NCI-H1105 treated with DMSO at 0.1 percent for 48 hours (cell line): ENCODE measurements around the gene NUPR2.
"Not testable (repeated sequence)": the region's sequence is repeated elsewhere in the genome, so short reads cannot be mapped to it uniquely, and the experiment has no call there.

Experiments used
- DNase-seq: peaks from one replicate; lab custom pipeline; 2025; lab: John Stamatoyannopoulos, UW

Gene NUPR2, protein sequence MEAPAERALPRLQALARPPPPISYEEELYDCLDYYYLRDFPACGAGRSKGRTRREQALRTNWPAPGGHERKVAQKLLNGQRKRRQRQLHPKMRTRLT

DNA sequence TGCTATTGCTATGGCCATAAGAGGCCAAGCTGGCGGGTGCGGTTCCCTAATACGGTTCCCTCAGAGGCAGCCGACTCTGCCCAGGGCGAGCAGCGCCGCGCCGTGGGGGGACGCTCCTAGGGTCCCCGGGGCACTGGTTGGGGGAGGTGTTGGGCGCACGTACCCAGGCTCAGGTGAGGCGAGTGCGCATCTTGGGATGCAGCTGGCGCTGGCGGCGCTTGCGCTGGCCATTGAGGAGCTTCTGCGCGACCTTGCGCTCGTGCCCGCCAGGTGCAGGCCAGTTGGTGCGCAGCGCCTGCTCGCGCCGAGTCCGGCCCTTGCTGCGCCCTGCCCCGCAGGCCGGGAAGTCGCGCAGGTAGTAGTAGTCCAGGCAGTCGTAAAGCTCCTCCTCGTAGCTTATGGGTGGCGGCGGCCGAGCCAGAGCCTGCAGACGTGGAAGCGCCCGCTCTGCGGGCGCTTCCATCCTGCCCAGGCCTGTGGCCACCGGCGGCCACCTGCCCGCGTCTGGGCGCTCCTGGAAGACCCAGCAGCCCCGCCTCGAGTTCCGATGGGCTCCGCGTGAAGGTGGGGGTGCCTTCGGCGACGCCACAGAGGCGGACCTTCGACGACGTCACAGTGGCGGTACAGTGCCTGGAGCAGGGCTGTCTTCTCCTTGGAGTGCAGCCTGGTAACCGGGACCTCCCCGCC is at the start of gene NUPR2:
TSS of gene NUPR2 (minus strand) at position 566 of the 687 bp plus-strand sequence. CDS start at position 463, 103 bp downstream.
- DNase-seq, result no peak

- peak; percentile 94 for DNase-seq
Measured at GRCh38 chr7:56157238-56157790, 41.1 kb upstream of the NUPR2 start.

- not testable (repeated sequence) for DNase-seq
Measured at GRCh38 chr7:56131062-56131461, 14.8 kb upstream of the NUPR2 start.

- no peak for DNase-seq
Measured at GRCh38 chr7:56127241-56127975, 11.2 kb upstream of the NUPR2 start.

DNA sequence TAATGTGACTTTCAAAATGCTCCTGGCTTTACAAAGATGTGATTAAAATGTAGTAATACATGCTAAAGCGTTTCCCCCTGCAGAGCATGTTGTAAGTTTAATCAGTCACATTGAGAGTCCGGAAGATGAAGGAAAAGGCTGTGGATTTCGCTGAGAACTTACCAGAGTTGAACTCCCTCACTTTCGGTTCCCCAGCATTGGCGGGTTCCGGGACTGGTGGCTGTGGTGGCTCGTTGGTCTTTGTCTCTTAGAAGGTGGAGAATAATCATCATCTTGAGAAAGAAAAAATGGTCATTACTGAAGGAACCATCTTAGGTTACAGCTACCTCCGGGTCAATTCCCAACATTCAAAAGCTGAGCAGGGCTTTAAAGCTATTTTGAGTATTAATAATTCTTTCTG is 9.6 kb upstream of the NUPR2 start:
- no peak for DNase-seq

- no peak for DNase-seq
Measured at GRCh38 chr7:56124981-56125380, 8.8 kb upstream of the NUPR2 start.

- no peak for DNase-seq
Measured at GRCh38 chr7:56121440-56121839, 5.2 kb upstream of the NUPR2 start.

GRCh38 chr7:56112244-56112643 is 4.0 kb downstream of the NUPR2 start:
- DNase-seq, result not testable (repeated sequence)

GRCh38 chr7:56110611-56111010 is 5.6 kb downstream of the NUPR2 start:
- DNase-seq, result no peak

DNA sequence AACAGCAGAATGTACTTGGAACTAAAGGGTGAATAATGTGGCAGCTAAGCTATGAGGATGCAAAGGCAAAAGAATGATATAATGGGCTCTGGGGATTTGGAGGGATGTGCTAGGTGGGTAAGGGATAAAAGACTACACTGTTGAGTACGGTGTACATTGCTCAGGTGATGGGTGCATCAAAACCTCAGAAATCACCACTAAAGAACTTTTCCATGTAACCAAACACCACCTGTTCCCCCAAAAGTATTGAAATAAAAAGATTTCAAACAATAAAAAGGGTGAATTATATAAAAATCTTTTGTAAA is 8.3 kb downstream of the NUPR2 start:
- no peak for DNase-seq

DNA sequence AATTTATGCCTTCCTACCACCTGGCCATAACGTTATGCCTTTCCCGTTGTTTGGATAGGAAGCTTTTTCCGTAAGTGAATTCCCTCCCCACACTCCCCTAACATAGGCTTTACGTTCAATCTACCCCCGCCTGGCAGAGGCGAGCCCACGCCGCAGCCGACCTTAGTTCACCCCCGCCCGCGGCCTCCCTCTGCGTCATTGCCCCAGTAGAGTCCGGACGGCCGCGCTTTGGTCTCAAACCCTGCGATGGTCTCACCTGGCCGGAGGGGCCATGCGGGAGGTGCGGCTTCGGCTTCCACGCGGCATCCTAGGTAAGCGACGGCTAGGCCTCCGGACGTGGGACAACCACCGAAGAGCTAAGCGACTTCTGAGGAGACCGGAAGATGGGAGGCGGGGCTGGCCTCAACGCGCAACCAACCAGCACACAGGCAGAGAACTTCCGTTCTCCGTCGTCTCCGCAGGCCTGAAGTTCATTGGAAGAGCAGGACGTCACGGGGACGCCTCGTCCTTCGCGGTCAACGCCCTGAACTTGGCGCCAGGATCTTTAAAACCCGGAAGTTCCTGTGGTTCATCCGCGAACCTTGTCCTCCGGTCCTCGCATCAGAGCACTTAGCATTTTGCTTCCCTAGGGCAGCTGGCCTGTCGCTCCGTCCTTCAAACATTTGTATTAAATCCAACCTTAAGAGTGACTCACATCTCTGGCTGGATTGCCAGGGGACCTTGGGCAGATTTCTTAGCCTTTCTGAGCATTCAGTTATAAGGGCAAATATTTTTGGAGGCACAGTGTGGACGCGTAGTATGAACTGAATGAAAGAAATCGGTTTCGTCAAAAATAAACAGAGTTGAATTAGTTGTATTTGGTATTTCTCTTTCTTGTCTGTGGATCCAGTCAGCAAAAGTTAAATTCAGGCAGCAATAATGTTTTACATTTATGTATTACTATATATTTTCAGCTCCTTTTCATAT is 9.8 kb downstream of the NUPR2 start, which contains the start of gene CHCHD2:
TSS of gene CHCHD2 (minus strand) at position 369 of the 966 bp plus-strand sequence. CDS start at position 306, 63 bp downstream.
- DNase-seq, result peak; percentile 99

DNA sequence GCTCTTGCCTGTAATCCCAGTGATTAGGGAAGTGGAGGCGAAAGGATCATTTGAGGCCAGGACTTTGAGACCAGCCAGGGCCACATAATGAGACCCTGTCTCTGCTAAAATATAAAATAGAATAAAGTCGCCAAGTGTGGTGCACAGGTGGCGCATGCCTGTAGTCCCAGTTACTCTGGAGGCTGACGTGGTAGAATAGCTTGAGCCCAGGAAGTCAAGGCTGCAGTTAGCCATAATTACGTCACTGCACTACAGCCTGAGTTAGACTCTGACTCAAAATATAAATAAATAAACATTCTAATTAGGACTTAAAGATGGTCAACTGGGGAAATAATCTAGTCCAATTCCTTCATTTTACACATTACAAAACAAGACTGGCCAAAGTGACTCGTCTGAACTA is 10.7 kb downstream of the NUPR2 start:
- DNase-seq, result no peak

- not testable (repeated sequence) for DNase-seq
Measured at GRCh38 chr7:56104138-56104537, 12.1 kb downstream of the NUPR2 start.

DNA sequence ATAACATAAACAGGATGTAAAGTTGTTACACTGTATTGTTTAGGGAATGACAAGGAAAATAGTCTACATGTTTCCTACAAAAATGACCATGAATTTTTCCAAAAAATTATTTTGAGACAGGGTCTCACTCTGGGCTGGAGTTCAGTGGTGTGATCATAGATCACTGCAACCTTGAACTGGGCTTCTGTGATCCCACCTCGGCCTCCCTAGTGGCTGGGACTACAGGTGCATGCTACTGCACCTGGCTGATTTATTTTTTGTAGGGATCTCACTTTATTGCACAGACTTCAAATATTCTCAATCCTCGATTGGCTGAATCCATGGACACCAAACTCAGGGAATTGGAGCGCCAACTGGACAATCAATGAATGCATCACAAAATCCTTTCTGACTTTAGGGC is 16.6 kb downstream of the NUPR2 start:
- DNase-seq, result no peak

DNA sequence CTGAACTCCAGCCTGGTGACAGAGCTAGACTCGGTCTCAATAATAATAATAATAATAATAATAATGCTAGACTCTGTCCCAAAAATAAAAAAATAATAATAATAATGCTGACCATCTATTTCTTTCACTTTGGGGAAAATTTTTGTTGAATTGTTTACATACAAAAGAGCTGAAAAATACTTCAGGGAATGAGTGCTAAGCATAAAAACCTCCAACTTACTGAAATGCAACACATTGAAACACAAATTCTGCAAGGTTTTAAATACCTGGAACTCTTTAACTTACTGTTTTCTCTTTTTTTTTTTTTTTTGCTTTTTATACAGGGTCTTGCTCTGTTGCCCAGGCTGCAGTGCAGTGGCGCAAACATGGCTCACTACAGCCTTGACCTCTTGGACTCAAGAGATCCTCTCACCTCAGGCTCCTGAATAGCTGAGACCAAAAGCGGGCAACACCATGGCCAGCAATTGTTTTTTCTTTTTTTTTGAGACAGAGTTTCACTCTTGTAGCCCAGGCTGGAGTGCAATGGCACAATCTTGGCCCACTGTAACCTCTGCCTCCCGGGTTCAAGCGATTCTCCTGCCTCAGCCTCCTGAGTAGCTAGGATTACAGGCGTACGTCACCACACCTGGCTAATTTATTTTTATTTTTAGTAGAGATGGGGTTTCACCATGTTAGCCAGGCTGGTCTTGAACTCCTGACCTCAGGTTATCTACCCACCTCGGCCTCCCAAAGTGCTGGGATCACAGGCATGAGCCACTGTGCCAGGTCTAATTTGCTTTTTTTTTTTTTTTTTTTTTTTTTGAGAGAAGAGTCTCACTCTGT is 17.8 kb downstream of the NUPR2 start:
- not testable (repeated sequence) for DNase-seq

GRCh38 chr7:56097700-56098099 is 18.5 kb downstream of the NUPR2 start:
- no peak for DNase-seq

DNA sequence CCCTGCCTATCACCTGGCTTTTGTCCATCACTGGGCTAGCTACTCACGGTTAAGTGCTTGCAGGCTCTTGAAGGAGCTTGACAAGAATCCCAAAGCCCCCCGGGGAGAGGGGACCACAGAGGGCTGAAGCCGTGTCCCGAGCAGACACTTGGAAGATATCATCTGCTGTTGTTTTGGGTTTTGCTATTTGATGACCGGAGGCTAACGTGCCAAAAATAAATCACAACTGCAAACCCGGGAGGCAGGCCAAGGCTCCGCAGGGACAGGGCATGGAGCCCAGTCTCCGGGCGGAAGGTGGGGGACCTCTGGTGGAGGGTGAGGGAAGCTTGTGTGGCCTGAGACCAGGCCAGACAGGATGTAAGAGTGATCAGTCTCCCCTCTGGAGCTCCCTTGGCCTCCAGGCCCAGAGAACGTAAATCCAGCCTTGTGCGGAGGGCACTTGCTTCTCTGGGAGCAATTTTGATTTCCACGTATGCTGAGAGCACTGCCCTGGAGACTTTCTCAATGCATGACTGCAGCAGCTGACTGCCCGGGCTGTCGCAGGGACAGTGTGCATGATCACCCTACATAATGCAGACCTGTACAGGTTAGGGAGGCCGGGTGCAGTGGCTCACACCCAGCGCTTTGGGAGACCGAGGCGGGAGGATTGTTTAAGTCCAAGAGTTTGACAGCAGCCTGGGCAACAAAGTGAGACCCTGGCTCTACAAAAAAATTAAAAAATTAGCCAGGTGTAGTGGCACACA is 23.3 kb downstream of the NUPR2 start, which contains the start of gene PHKG1:
TSS of gene PHKG1 (minus strand) at position 164 of the 743 bp plus-strand sequence. CDS start 4,011 bp downstream, outside the sequence.
- DNase-seq, result peak; percentile 54

DNA sequence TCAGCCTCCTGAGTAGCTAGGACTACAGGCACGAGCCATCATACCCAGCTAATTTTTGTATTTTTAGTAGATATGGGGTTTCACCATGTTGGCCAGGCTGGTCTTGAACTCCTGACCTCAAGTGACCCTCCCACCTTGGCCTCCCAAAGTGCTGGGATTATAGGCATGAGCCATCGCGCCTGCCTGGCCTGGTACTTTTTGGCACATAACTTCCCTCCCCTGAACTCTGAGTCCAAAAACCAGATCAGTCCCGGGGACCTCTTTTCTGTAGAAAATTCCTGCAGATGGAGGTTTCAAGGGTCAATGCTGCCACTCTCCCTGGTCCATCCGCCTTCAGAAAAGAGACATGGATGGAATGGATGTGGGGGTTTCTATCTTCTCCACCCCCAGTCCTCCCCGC is 23.8 kb downstream of the NUPR2 start:
- DNase-seq, result not testable (repeated sequence)

DNA sequence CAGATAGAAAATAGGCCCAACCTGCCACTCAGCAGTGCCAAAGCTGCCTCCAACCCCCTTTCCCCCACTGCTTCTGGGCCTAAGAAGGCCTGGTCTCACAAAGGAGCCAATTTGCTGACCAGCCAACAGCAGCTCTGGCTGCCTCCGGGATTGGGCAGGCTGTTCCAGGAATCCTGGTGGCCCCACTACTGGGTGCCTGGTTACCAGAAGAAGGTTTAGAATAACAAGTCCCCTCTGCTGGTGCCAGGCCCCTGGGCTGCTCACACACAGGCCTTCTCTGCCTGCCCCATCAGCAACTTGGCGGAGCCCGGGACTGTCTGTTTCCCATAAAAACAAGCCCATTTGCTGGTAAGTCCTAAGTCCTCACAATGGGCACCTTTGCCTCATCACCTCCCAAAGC is 24.6 kb downstream of the NUPR2 start:
- DNase-seq, result no peak

GRCh38 chr7:56087445-56087844 is 28.8 kb downstream of the NUPR2 start:
- no peak for DNase-seq
